Smooth muscle cell (in vitro differentiated cells): Measurements from ENCODE around the gene C2orf76. TPM values are rescaled to one million over a fixed set of nuclear protein-coding genes. Genes with fewer than 3 reads are reported as not detected.

Experiments
- DNase-seq: peaks from one replicate; lab custom pipeline; 2025; ENCODE audit not compliant: unreplicated experiment; lab: John Stamatoyannopoulos, UW
- H2AFZ ChIP-seq: fragments of 200-600 bp; sonication (generic); 2 replicates; pipeline ENCODE4 v1.6.0; 2016; ENCODE audit warnings: antibody characterized with exemption, low read depth, mild to moderate bottlenecking
- H3F3A ChIP-seq: fragments of 200-600 bp; sonication (generic); 2 replicates; pipeline ENCODE4 v1.6.0; 2017; ENCODE audit warnings: antibody characterized with exemption, low read depth
- H3K27ac ChIP-seq: fragments of 200-600 bp; sonication (generic); 2 replicates; pipeline ENCODE4 v1.5.1; 2016; ENCODE audit warnings: low read depth, mild to moderate bottlenecking
- H3K27me3 ChIP-seq: fragments of 200-600 bp; sonication (generic); 2 replicates; pipeline ENCODE4 v1.6.1; 2016; ENCODE audit warnings: low read depth, mild to moderate bottlenecking
- H3K36me3 ChIP-seq: fragments of 200-600 bp; sonication (generic); 2 replicates; pipeline ENCODE4 v1.5.1; 2016; ENCODE audit warnings: low read depth
- H3K4me1 ChIP-seq: fragments of 200-600 bp; sonication (generic); 2 replicates; pipeline ENCODE4 v1.5.1; 2016; ENCODE audit warnings: low read depth
- H3K4me2 ChIP-seq: fragments of 200-600 bp; sonication (generic); 2 replicates; pipeline ENCODE4 v1.6.0; 2016; ENCODE audit warnings: mild to moderate bottlenecking
- H3K4me3 ChIP-seq: fragments of 200-600 bp; sonication (generic); 2 replicates; pipeline ENCODE4 v1.5.1; 2016; ENCODE audit warnings: mild to moderate bottlenecking
- H3K79me2 ChIP-seq: fragments of 200-600 bp; sonication (generic); 2 replicates; pipeline ENCODE4 v1.6.0; 2016; ENCODE audit warnings: low read depth, mild to moderate bottlenecking
- H3K9ac ChIP-seq: fragments of 200-600 bp; sonication (generic); 2 replicates; pipeline ENCODE4 v1.6.0; 2016; ENCODE audit warnings: low read depth
- H3K9me3 ChIP-seq: fragments of 200-600 bp; sonication (generic); replicated peaks from 2 replicates; pipeline ENCODE4 v1.5.1; 2016; ENCODE audit warnings: low read depth
- H4K20me1 ChIP-seq: fragments of 200-600 bp; sonication (generic); 2 replicates; pipeline ENCODE4 v1.6.0; 2016; ENCODE audit warnings: low read depth
- CTCF ChIP-seq: fragments of 200-600 bp; sonication (generic); IDR thresholded peaks from 2 replicates; pipeline ENCODE4 v1.5.1; 2017; ENCODE audit warnings: borderline replicate concordance, mild to moderate bottlenecking, antibody characterized with exemption; ENCODE audit not compliant: insufficient read depth, poor library complexity, severe bottlenecking
- WGBS: methylation state at CpG from one replicate; pipeline ENCODE4 v1.1.7; 2016; ENCODE audit warnings: low lambda C conversion rate; 5-methylcytosine and 5-hydroxymethylcytosine counted together
- polyA plus RNA-seq: library from polyadenylated mRNA; unstranded; fragments of >200 nt; fragmentation: Nextera tagmentation; extraction: Ambion mirVana; gene quantifications from 2 replicates; pipeline ENCODE4 v1.2.1, GENCODE V29; 2016
- total RNA-seq: library from RNA; depleted of rRNA; stranded (reverse); fragments of >200 nt; gene quantifications from 2 replicates; pipeline ENCODE4 v1.2.3, GENCODE V29; 2014

Gene C2orf76
- total and polyA plus RNA-seq, 2 experiments from 2014 or later = 16.0 to 30.2 TPM

- H4K20me1 ChIP-seq = no peaks in the 10 kb centered on the region
- H3K4me1 ChIP-seq = no peaks in the 10 kb centered on the region
- H3K9ac ChIP-seq = no peak overlapping the region
- H3K79me2 ChIP-seq = no peaks in the 10 kb centered on the region
- no peak overlapping the region for H3K4me2 ChIP-seq
- no peak overlapping the region for H3K27ac ChIP-seq
- no peak overlapping the region for H3K4me3 ChIP-seq
- H3K36me3 ChIP-seq = no peaks in the 10 kb centered on the region
- 87% methylated on average over 9 of the region's 9 CpGs for WGBS
- H3K9me3 ChIP-seq = no peaks in the 10 kb centered on the region
- TF ChIP-seq CTCF = no peak
- no peaks in the 10 kb centered on the region for H3F3A ChIP-seq
- no peak for DNase-seq
- no peaks in the 10 kb centered on the region for H3K27me3 ChIP-seq
- no peak overlapping the region for H2AFZ ChIP-seq
These were observed 41.9 kb downstream of the C2orf76 start for GRCh38 chr2:119324685-119325270.

- no peaks in the 10 kb centered on the region for H3K27me3 ChIP-seq
- H4K20me1 ChIP-seq = no peaks in the 10 kb centered on the region
- H3F3A ChIP-seq = no peaks in the 10 kb centered on the region
- no peaks in the 10 kb centered on the region for H3K36me3 ChIP-seq
- no peak overlapping the region for H3K4me3 ChIP-seq
- H2AFZ ChIP-seq = no peak overlapping the region
- no peak overlapping the region for H3K27ac ChIP-seq
- no peak overlapping the region for H3K4me2 ChIP-seq
- H3K79me2 ChIP-seq = no peaks in the 10 kb centered on the region
- no peak for TF ChIP-seq CTCF
- DNase-seq = no peak
- no peak overlapping the region for H3K9ac ChIP-seq
- no peaks in the 10 kb centered on the region for H3K4me1 ChIP-seq
- no peaks in the 10 kb centered on the region for H3K9me3 ChIP-seq
- 72% methylated on average over 8 of the region's 8 CpGs for WGBS
These were observed 43.2 kb downstream of the C2orf76 start for GRCh38 chr2:119323459-119323858.

GRCh38 chr2:119319593-119319992 lies 47.0 kb downstream of the C2orf76 start:
- H3K4me2 ChIP-seq = no peak overlapping the region
- H3K9ac ChIP-seq = no peak overlapping the region
- no peaks in the 10 kb centered on the region for H3K27me3 ChIP-seq
- DNase-seq = no peak
- H4K20me1 ChIP-seq = no peaks in the 10 kb centered on the region
- H3F3A ChIP-seq = no peaks in the 10 kb centered on the region
- TF ChIP-seq CTCF = no peak
- H3K4me1 ChIP-seq = no peaks in the 10 kb centered on the region
- no peak overlapping the region for H2AFZ ChIP-seq
- H3K79me2 ChIP-seq = no peaks in the 10 kb centered on the region
- H3K4me3 ChIP-seq = no peak overlapping the region
- WGBS = 73% methylated on average over 7 of the region's 7 CpGs
- no peaks in the 10 kb centered on the region for H3K36me3 ChIP-seq
- H3K9me3 ChIP-seq = no peaks in the 10 kb centered on the region
- H3K27ac ChIP-seq = no peak overlapping the region

GRCh38 chr2:119317554-119317953 lies 49.1 kb downstream of the C2orf76 start:
- no peaks in the 10 kb centered on the region for H3K36me3 ChIP-seq

More at GRCh38 chr2:119317554-119317953, 49.1 kb downstream of the C2orf76 start:
- Histone ChIP-seq H3K9me3 (no peaks in the 10 kb centered on the region), H3F3A (no peaks in the 10 kb centered on the region), H4K20me1 (no peaks in the 10 kb centered on the region), H3K9ac (no peak overlapping the region), H3K4me3 (no peak overlapping the region), H3K27me3 (no peaks in the 10 kb centered on the region), H3K79me2 (no peaks in the 10 kb centered on the region), H2AFZ (no peak overlapping the region), H3K4me2 (no peak overlapping the region), H3K4me1 (no peaks in the 10 kb centered on the region), H3K27ac (no peak overlapping the region)
- no peak for TF ChIP-seq CTCF
- no peak for DNase-seq
- WGBS = 95% methylated on average over 1 of the region's 1 CpG
